GM13976 (cell line): ENCODE data around the gene ZFY.

Experiments used
- DNase-seq: peaks from one replicate; pipeline ENCODE4 v3.0.0; 2012; ENCODE audit warnings: low spot score
- in situ Hi-C: fragments of 300-500 bp; cut with MboI; formaldehyde crosslinking; loops from one replicate; pipeline ENCODE4 v1.12.0; 2022; ENCODE audit warnings: low sequenced_read_pairs, mixed read lengths, inconsistent platforms; ENCODE audit not compliant: unreplicated experiment
- TF ChIP-seq, protein P1 (sequence below): IDR thresholded peaks from 2 replicates; pipeline ENCODE4 v1.5.1; 2012; ENCODE audit warnings: borderline replicate concordance, mild to moderate bottlenecking; ENCODE audit not compliant: insufficient read depth; ENCODE audit errors: extremely low read depth, missing control alignments, control extremely low read depth

ZFY gene

DNA sequence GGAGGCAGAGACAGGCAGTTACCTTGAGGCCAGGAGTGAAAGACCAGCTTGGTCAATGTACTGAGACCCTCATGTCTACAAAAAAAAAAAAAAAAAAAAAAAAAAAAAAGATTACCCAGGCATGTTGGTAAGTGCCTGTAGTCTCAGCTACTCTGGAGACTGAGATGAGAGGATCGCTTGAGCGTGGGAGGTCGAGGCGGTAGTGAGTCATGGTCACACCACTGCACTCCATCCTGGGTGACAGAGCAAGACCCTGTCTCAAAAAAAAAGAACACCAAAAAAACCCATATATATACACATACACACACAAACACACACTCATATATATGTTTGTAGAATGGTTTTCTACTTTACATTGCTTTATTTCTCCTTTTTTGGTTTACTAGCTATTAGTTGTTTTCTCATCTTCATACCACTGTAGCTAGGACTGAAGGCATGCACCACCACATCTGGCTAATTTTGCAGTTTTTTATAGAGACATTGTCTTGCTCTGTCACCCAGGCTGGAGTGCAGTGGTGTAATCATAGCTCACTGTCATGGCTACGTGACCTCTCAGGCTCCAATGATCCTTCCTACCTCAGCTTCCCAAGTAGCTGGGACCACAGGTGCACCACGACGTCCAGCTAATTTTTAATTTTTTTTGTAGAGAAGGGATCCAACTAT is 14.5 kb downstream of the ZFY start:
- no peak for DNase-seq
- TF ChIP-seq, protein P1, sequence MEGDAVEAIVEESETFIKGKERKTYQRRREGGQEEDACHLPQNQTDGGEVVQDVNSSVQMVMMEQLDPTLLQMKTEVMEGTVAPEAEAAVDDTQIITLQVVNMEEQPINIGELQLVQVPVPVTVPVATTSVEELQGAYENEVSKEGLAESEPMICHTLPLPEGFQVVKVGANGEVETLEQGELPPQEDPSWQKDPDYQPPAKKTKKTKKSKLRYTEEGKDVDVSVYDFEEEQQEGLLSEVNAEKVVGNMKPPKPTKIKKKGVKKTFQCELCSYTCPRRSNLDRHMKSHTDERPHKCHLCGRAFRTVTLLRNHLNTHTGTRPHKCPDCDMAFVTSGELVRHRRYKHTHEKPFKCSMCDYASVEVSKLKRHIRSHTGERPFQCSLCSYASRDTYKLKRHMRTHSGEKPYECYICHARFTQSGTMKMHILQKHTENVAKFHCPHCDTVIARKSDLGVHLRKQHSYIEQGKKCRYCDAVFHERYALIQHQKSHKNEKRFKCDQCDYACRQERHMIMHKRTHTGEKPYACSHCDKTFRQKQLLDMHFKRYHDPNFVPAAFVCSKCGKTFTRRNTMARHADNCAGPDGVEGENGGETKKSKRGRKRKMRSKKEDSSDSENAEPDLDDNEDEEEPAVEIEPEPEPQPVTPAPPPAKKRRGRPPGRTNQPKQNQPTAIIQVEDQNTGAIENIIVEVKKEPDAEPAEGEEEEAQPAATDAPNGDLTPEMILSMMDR, result no peak
- in situ Hi-C loops, result no loop called here

- TF ChIP-seq, protein P1, result no peak
- in situ Hi-C loops, result no loop called here
- DNase-seq, result no peak
Measured at GRCh38 chrY:2950655-2951054, 15.5 kb downstream of the ZFY start.

- DNase-seq, result no peak
- TF ChIP-seq, protein P1, result no peak
- in situ Hi-C loops, result no loop called here
Measured at GRCh38 chrY:2952912-2953311, 17.7 kb downstream of the ZFY start.

DNA sequence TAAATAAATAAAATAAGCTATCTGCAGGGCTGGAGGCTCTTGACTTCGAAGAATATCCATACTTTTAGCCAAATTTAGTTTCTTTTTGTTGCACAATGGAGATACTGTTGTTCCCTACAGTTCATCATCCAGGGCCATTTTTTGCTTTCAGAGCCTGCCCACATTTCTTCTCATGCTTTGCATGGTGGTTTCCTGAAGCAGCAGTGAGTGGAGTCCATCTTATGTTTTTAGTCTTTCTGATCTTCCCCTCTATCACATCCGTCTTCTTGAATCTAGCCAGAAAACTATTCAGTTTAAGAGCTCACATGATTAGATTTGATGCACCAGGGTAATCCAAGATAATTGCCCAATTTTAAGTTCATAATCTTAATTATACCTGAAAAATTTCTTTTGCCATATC is 19.6 kb downstream of the ZFY start:
- in situ Hi-C loops, result no loop called here
- DNase-seq, result no peak
- TF ChIP-seq, protein P1, result no peak

DNA sequence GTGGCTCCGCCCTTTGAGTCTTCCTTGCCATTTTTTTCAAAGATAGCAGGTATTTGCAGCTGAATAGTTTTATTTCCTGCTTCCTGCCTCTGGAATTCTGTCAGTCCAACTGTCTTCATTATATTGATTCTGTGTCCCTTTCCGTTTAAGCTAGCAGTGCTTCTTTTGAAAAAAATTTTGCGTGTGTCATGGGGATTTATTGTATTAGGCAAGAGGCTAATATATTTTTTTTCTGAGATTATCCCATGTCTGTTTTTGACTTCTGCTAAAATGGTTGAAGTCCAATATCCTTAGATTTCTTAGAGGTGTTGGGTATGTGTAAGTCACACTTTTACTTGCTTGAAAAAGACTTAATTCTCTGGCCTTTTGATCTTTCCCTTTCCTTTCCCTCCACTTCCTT is 20.4 kb downstream of the ZFY start:
- no peak for DNase-seq
- TF ChIP-seq, protein P1, result no peak
- in situ Hi-C loops, result no loop called here

GRCh38 chrY:2962061-2962460 is 26.9 kb downstream of the ZFY start:
- TF ChIP-seq, protein P1, result no peak
- no peak for DNase-seq
- in situ Hi-C loops, result no loop called here

- in situ Hi-C loops, result no loop called here
- DNase-seq, result no peak
Measured at GRCh38 chrY:2964814-2965213, 29.6 kb downstream of the ZFY start.

More at GRCh38 chrY:2964814-2965213, 29.6 kb downstream of the ZFY start:
- TF ChIP-seq, protein P1, result no peak
